ENCODE measurements around the gene KAT2A. TPM values are rescaled to one million over a fixed set of nuclear protein-coding genes. Genes with fewer than 3 reads are reported as not detected.

The KAT2A gene
- total and polyA plus RNA-seq, 9 of the 15 experiments (the other 6 are each of a cell fraction or from before 2014, with no cell fraction given) = 1.5 to 80.4 (median 31.9) TPM

DNA sequence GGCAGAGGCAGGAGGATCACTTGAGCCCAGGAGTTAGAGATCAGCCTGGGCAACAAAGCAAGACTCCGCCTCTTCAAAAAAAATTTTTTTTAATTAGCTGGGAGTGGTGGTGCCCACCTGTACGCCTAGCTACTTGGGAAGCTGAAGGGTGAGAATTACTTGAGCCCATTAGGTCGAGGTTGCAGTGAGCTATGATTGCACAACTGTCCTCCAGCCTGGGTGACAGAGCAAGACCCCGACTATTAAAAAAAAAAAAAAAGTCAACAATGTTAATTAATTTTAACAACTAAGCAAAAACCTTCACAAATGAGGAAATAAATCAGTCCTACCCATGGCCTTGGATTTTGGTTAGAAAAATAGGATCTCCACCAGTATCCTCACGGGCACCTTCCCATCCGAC is 14.0 kb downstream of the KAT2A start:
- no TSS peak for BruUV-seq (replicated peaks)
- 20% methylated on average over 6 of the region's 6 CpGs for WGBS (ENCODE audit: insufficient coverage, low coverage, missing lambda C conversion rate)
- peak overlapping the region; percentile 64; the same call in 1 of the 2 replicates for H3K4me2 ChIP-seq (ENCODE audit: insufficient read depth, low read length)

GRCh38 chr17:42106009-42106408 is 15.2 kb downstream of the KAT2A start:
- H3K36me3 ChIP-seq (ENCODE audit: control insufficient read depth, insufficient read depth, low read length) = no peaks in the 10 kb centered on the region
- no peak overlapping the region for H3K27ac ChIP-seq (ENCODE audit: extremely low read depth, low read depth, low read length)
- no peak overlapping the region for H2AFZ ChIP-seq (ENCODE audit: low read depth, low read length)
- no peak overlapping the region for H3K4me3 ChIP-seq
- H4K20me1 ChIP-seq (replicated peaks; ENCODE audit: control insufficient read depth, insufficient read depth, low read length) = no peaks in the 10 kb centered on the region
- no peak overlapping the region for H3K4me2 ChIP-seq (ENCODE audit: insufficient read depth, low read length)
- TF ChIP-seq, protein P1, sequence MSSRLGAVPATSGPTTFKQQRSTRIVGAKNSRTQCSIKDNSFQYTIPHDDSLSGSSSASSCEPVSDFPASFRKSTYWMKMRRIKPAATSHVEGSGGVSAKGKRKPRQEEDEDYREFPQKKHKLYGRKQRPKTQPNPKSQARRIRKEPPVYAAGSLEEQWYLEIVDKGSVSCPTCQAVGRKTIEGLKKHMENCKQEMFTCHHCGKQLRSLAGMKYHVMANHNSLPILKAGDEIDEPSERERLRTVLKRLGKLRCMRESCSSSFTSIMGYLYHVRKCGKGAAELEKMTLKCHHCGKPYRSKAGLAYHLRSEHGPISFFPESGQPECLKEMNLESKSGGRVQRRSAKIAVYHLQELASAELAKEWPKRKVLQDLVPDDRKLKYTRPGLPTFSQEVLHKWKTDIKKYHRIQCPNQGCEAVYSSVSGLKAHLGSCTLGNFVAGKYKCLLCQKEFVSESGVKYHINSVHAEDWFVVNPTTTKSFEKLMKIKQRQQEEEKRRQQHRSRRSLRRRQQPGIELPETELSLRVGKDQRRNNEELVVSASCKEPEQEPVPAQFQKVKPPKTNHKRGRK (tag; IDR thresholded peaks at IDR 0.05) = peak; percentile 76
- TF ChIP-seq, protein P2, sequence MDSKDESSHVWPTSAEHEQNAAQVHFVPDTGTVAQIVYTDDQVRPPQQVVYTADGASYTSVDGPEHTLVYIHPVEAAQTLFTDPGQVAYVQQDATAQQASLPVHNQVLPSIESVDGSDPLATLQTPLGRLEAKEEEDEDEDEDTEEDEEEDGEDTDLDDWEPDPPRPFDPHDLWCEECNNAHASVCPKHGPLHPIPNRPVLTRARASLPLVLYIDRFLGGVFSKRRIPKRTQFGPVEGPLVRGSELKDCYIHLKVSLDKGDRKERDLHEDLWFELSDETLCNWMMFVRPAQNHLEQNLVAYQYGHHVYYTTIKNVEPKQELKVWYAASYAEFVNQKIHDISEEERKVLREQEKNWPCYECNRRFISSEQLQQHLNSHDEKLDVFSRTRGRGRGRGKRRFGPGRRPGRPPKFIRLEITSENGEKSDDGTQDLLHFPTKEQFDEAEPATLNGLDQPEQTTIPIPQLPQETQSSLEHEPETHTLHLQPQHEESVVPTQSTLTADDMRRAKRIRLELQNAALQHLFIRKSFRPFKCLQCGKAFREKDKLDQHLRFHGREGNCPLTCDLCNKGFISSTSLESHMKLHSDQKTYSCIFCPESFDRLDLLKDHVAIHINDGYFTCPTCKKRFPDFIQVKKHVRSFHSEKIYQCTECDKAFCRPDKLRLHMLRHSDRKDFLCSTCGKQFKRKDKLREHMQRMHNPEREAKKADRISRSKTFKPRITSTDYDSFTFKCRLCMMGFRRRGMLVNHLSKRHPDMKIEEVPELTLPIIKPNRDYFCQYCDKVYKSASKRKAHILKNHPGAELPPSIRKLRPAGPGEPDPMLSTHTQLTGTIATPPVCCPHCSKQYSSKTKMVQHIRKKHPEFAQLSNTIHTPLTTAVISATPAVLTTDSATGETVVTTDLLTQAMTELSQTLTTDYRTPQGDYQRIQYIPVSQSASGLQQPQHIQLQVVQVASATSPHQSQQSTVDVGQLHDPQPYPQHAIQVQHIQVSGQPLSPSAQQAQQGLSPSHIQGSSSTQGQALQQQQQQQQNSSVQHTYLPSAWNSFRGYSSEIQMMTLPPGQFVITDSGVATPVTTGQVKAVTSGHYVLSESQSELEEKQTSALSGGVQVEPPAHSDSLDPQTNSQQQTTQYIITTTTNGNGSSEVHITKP (IDR thresholded peaks at IDR 0.05; ENCODE audit: partially characterized antibody) = no peak
- no peaks in the 10 kb centered on the region for H3K27me3 ChIP-seq (ENCODE audit: control insufficient read depth in 2 of 2, insufficient read depth in 2 of 2, low read length in 2 of 2)
- FAIRE-seq (no peak), DNase-seq (ENCODE audit: extremely low read depth in 1 of 4, low spot score in 3 of 4) (no peak), ATAC-seq (no peak)
- peaks cover 14 to 45% of the 10 kb centered on the region in 2 experiments; a peak in 4 of 5 replicates for H3K4me1 ChIP-seq (replicated peaks in 1 of 2; ENCODE audit: control insufficient read depth in 2 of 2, insufficient read depth in 2 of 2, low read length in 2 of 2)
- intact Hi-C loops (cut with micrococcal nuclease) = no loop called here
- CTCF ChIA-PET (ENCODE audit: low intra/inter-chr PET ratio) = no interaction called here
- no TSS peak for BruUV-seq (replicated peaks)
- no peaks in the 10 kb centered on the region for H3K9me3 ChIP-seq (replicated peaks; ENCODE audit: control insufficient read depth, insufficient read depth, low read depth, low read length)
- in situ Hi-C loops (cut with MboI) = loop anchor here (25.0 kb wide), 1 partner anchor 369 kb away; the partner anchor contains the start of gene HAP1
- no peaks in the 10 kb centered on the region for H3K9me1 ChIP-seq (ENCODE audit: control insufficient read depth, insufficient read depth, low read length)
- no peaks in the 10 kb centered on the region for H3K79me2 ChIP-seq (ENCODE audit: control insufficient read depth, insufficient read depth, low read length)
- WGBS (ENCODE audit: insufficient coverage, low coverage, missing lambda C conversion rate) = 0% methylated on average over 1 of the region's 2 CpGs
- H3K9ac ChIP-seq (ENCODE audit: insufficient read depth in 1 of 2, low read depth in 2 of 2, low read length in 2 of 2) = no peak overlapping the region
- POLR2A ChIA-PET = no interaction called here

More for the DNA sequence above, 14.0 kb downstream of the KAT2A start:
- H3K27me3 ChIP-seq (ENCODE audit: control insufficient read depth in 2 of 2, insufficient read depth in 2 of 2, low read length in 2 of 2) = no peaks in the 10 kb centered on the region
- TF ChIP-seq C11orf30 (IDR thresholded peaks at IDR 0.05; ENCODE audit: low read depth) (peak; percentile 35; the same call in 1 of the 2 replicates), MCM5 (IDR thresholded peaks at IDR 0.05; ENCODE audit: low read depth) (no peak), CEBPG (CRISPR knock-in tag; IDR thresholded peaks at IDR 0.05) (no peak), CEBPG (tag; conservative IDR thresholded peaks at IDR 0.05 in 1 of 2, IDR thresholded peaks at IDR 0.05 in 1 of 2) (peak in 1 of 2 experiments; percentile 52; a peak in 1 of 4 replicates), ZNF316 (IDR thresholded peaks at IDR 0.05) (peak; percentile 48)
- 0 out of 2 replicates have a peak overlapping the region, but pooled peaks have one; percentile 21 for H3K4me3 ChIP-seq
- no peaks in the 10 kb centered on the region for H3K9me3 ChIP-seq (replicated peaks; ENCODE audit: control insufficient read depth, insufficient read depth, low read depth, low read length)
- H3K9ac ChIP-seq (ENCODE audit: insufficient read depth in 1 of 2, low read depth in 2 of 2, low read length in 2 of 2) = peak overlapping the region in 1 of 2 experiments; percentile 88; a peak in 1 of 4 replicates
- no peak for DNase-seq (ENCODE audit: extremely low read depth in 1 of 4, low spot score in 3 of 4)
- H2AFZ ChIP-seq (ENCODE audit: low read depth, low read length) = no peak overlapping the region
- peaks cover 10 to 50% of the 10 kb centered on the region in 2 experiments; a peak in 4 of 5 replicates for H3K4me1 ChIP-seq (replicated peaks in 1 of 2; ENCODE audit: control insufficient read depth in 2 of 2, insufficient read depth in 2 of 2, low read length in 2 of 2)
- no peaks in the 10 kb centered on the region for H4K20me1 ChIP-seq (replicated peaks; ENCODE audit: control insufficient read depth, insufficient read depth, low read length)
- H3K79me2 ChIP-seq (ENCODE audit: control insufficient read depth, insufficient read depth, low read length) = no peaks in the 10 kb centered on the region
- no peak for ATAC-seq
- intact Hi-C loops (cut with micrococcal nuclease) = no loop called here
- no peaks in the 10 kb centered on the region for H3K36me3 ChIP-seq (ENCODE audit: control insufficient read depth, insufficient read depth, low read length)
- ChIA-PET POLR2A (interaction anchor here (0.6 to 1.1 kb wide), 6 partner anchors 11 to 429 kb away, joined by 3 read pairs; partner anchors contain the start of gene NAGLU), CTCF (ENCODE audit: low intra/inter-chr PET ratio) (interaction anchor here (0.7 kb wide), 1 partner anchor 459 kb away, joined by 3 read pairs; no protein-coding TSS in a partner anchor)
- in situ Hi-C loops (cut with MboI) = loop anchor here (25.0 kb wide), 1 partner anchor 370 kb away; the partner anchor contains the start of gene HAP1
- FAIRE-seq = peak; percentile 19
- H3K27ac ChIP-seq (ENCODE audit: extremely low read depth, low read depth, low read length) = no peak overlapping the region
- H3K9me1 ChIP-seq (ENCODE audit: control insufficient read depth, insufficient read depth, low read length) = no peaks in the 10 kb centered on the region
